GM23338 (cell line): Measurements from ENCODE around the gene ATP10A. TPM values are rescaled to one million over a fixed set of nuclear protein-coding genes. Genes with fewer than 3 reads are reported as not detected.

Experiments used
- ATAC-seq: fragments of 200-7000 bp; cut with Tn5 transposase; 3 replicates; pipeline ENCODE4 v1.9.1; 2020
- DNase-seq: peaks from one replicate; pipeline ENCODE4 v3.0.0-alpha.2; 2015; ENCODE audit warnings: low spot score
- H2AFZ ChIP-seq: fragments of 200-600 bp; sonication (generic); 2 replicates; pipeline ENCODE4 v1.8.0; 2016; ENCODE audit warnings: antibody characterized with exemption, mild to moderate bottlenecking, moderate library complexity
- H3F3A ChIP-seq: fragments of 200-600 bp; sonication (generic); replicated peaks from 2 replicates; pipeline ENCODE4 v1.8.0; 2017; ENCODE audit warnings: antibody characterized with exemption, mixed run types, low read depth
- H3K27ac ChIP-seq: fragments of 200-600 bp; sonication (generic); 2 replicates; pipeline ENCODE4 v1.6.1; 2016; ENCODE audit warnings: low read depth
- H3K27me3 ChIP-seq: fragments of 200-600 bp; sonication (generic); 2 replicates; pipeline ENCODE4 v1.8.0; 2016; ENCODE audit warnings: mild to moderate bottlenecking, mixed run types, moderate library complexity; ENCODE audit not compliant: insufficient read depth
- H3K36me3 ChIP-seq: fragments of 200-600 bp; sonication (generic); 2 replicates; pipeline ENCODE4 v1.8.0; 2016; ENCODE audit warnings: mild to moderate bottlenecking; ENCODE audit not compliant: insufficient read depth
- H3K4me1 ChIP-seq: fragments of 200-600 bp; sonication (generic); 2 replicates; pipeline ENCODE4 v1.8.0; 2016; ENCODE audit warnings: mild to moderate bottlenecking, moderate library complexity; ENCODE audit not compliant: insufficient read depth
- H3K4me2 ChIP-seq: fragments of 200-600 bp; sonication (generic); 2 replicates; pipeline ENCODE4 v1.7.1; 2017; ENCODE audit warnings: mixed run types
- H3K4me3 ChIP-seq: fragments of 200-600 bp; sonication (generic); 2 replicates; pipeline ENCODE4 v1.6.1; 2016; ENCODE audit warnings: mixed run types
- H3K79me2 ChIP-seq: fragments of 200-600 bp; sonication (generic); replicated peaks from 2 replicates; pipeline ENCODE4 v1.8.0; 2017; ENCODE audit warnings: mild to moderate bottlenecking; ENCODE audit not compliant: insufficient read depth
- H3K9me2 ChIP-seq: fragments of 200-600 bp; sonication (generic); 2 replicates; pipeline ENCODE4 v1.8.0; 2017; ENCODE audit not compliant: insufficient read depth
- H4K20me1 ChIP-seq: fragments of 200-600 bp; sonication (generic); replicated peaks from 2 replicates; pipeline ENCODE4 v1.8.0; 2017; ENCODE audit warnings: mild to moderate bottlenecking; ENCODE audit not compliant: insufficient read depth
- H3K27ac Mint-ChIP-seq: 2 replicates; pipeline ENCODE4 v1.8.0; 2020; ENCODE audit warnings: inconsistent platforms, mild to moderate bottlenecking, moderate library complexity, mixed read lengths
- H3K27me3 Mint-ChIP-seq: 3 replicates; pipeline ENCODE4 v1.8.0; 2022; ENCODE audit warnings: low read depth, mild to moderate bottlenecking, moderate library complexity, mixed read lengths, inconsistent platforms; ENCODE audit not compliant: insufficient read depth, poor library complexity
- H3K36me3 Mint-ChIP-seq: 3 replicates; pipeline ENCODE4 v1.8.0; 2021; ENCODE audit warnings: low read depth, mild to moderate bottlenecking, inconsistent platforms, moderate library complexity, mixed read lengths
- H3K4me1 Mint-ChIP-seq: 3 replicates; pipeline ENCODE4 v1.8.0; 2020; ENCODE audit warnings: mild to moderate bottlenecking, inconsistent platforms, mixed read lengths
- H3K4me3 Mint-ChIP-seq: 3 replicates; pipeline ENCODE4 v1.8.0; 2021; ENCODE audit warnings: moderate library complexity, mild to moderate bottlenecking, inconsistent platforms, mixed read lengths
- H3K9me3 Mint-ChIP-seq: 3 replicates; pipeline ENCODE4 v1.8.0; 2020; ENCODE audit warnings: moderate library complexity, mild to moderate bottlenecking, inconsistent platforms, mixed read lengths
- CREB1 ChIP-seq: fragments of 250-450 bp; sonication (Bioruptor Pico); IDR thresholded peaks from 2 replicates; pipeline ENCODE4 v1.5.0; 2020; ENCODE audit warnings: low read depth, mild to moderate bottlenecking, moderate library complexity
- ETS1 ChIP-seq: IDR thresholded peaks from 2 replicates; pipeline ENCODE4 v1.6.1; 2016; ENCODE audit warnings: antibody characterized with exemption
- EZH2 ChIP-seq: fragments of 200-600 bp; sonication (generic); IDR thresholded peaks from one replicate; pipeline ENCODE4 v1.8.0; 2017; ENCODE audit warnings: antibody characterized with exemption, mild to moderate bottlenecking, low read depth; ENCODE audit not compliant: unreplicated experiment
- EZH2phosphoT487 ChIP-seq: fragments of 200-600 bp; sonication (generic); IDR thresholded peaks from one replicate; pipeline ENCODE4 v1.8.1; 2018; ENCODE audit warnings: antibody characterized with exemption; ENCODE audit not compliant: unreplicated experiment
- JUNB ChIP-seq: IDR thresholded peaks from one replicate; pipeline ENCODE4 v1.6.1; 2016; ENCODE audit warnings: antibody characterized with exemption; ENCODE audit not compliant: unreplicated experiment
- NANOG ChIP-seq: IDR thresholded peaks from 2 replicates; pipeline ENCODE4 v1.6.1; 2016; ENCODE audit warnings: antibody characterized with exemption, borderline replicate concordance
- POLR2AphosphoS5 ChIP-seq: IDR thresholded peaks from 2 replicates; pipeline ENCODE4 v1.6.1; 2016; ENCODE audit warnings: antibody characterized with exemption, low read depth
- STAT1 ChIP-seq: IDR thresholded peaks from one replicate; pipeline ENCODE4 v1.6.1; 2016; ENCODE audit warnings: antibody characterized with exemption; ENCODE audit not compliant: unreplicated experiment
- ZNF114 ChIP-seq: fragments of 250-450 bp; sonication (Bioruptor Pico); IDR thresholded peaks from 2 replicates; pipeline ENCODE4 v1.5.0; 2020; ENCODE audit warnings: mild to moderate bottlenecking, moderate library complexity
- ZNF331 ChIP-seq: fragments of 250-450 bp; sonication (Bioruptor Pico); IDR thresholded peaks from 2 replicates; pipeline ENCODE4 v1.5.0; 2020; ENCODE audit warnings: low read depth, mild to moderate bottlenecking, moderate library complexity
- polyA plus RNA-seq: library from polyadenylated mRNA; unstranded; fragments of >200 nt; fragmentation: Nextera tagmentation; extraction: Ambion mirVana; gene quantifications from 2 replicates; pipeline ENCODE4 v1.2.1, GENCODE V29; 2016
- total RNA-seq: library from RNA; depleted of rRNA; stranded (reverse); fragments of >200 nt; shearing (Covaris generic); gene quantifications from 2 replicates; pipeline ENCODE4 v1.2.3, GENCODE V29; 2014
- TF ChIP-seq, protein P1 (sequence below), 2 experiments: fragments of 200-600 bp in 1 of 2; sonication (generic) in 1 of 2; conservative IDR thresholded peaks; 2 replicates each; pipeline versions ENCODE4 v1.5.1 to v1.6.1; 2016 to 2017; ENCODE audit warnings: antibody characterized with exemption in 2 of 2, low read depth in 2 of 2, mild to moderate bottlenecking in 2 of 2, moderate library complexity in 1 of 2
- TF ChIP-seq, protein P2 (sequence below): fragments of 250-450 bp; sonication (Bioruptor Pico); IDR thresholded peaks from 2 replicates; pipeline ENCODE4 v1.5.0; 2020; ENCODE audit warnings: mild to moderate bottlenecking, moderate library complexity
- TF ChIP-seq, protein P3 (sequence below): IDR thresholded peaks from one replicate; pipeline ENCODE4 v1.6.1; 2018; ENCODE audit warnings: antibody characterized with exemption; ENCODE audit not compliant: unreplicated experiment

The ATP10A gene
- total and polyA plus RNA-seq, 2 experiments from 2014 or later, result 0.36 to 5.6 TPM

DNA sequence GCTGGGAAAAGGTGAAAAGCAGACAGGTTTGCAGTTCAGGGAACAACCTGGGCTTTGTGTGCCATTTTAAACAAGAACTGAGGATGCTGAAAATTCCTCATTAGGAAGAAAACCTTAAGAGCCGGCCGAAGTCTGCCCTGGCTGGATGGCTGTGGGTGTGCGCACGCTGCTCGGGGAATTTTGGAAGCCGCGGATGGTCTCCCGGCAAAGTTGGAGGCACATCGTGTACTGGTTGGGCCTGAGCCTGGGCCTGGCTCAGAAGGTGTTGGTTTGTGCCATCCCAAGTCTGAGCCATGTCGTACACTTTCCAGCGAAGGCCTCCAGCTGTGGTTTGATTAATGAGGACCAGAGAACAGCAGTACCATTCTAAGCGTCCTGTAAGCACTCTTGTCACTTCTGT, 188.2 kb downstream of the ATP10A start:
- Mint-ChIP-seq H3K9me3 (no peaks in the 10 kb centered on the region; the same call in 2 of the 3 replicates), H3K4me3 (no peak overlapping the region; the same call in 2 of the 3 replicates), H3K27me3 (peaks cover 10% of the 10 kb centered on the region), H3K36me3 (peaks cover under 1% of the 10 kb centered on the region; the same call in 1 of the 3 replicates), H3K27ac (no peak overlapping the region), H3K4me1 (peaks cover 41% of the 10 kb centered on the region)
- Histone ChIP-seq H2AFZ (peak overlapping the region; percentile 38; the same call in 1 of the 2 replicates), H3K4me3 (no peak overlapping the region), H3K79me2 (no peaks in the 10 kb centered on the region), H3K27ac (no peak overlapping the region), H3K9me2 (no peaks in the 10 kb centered on the region), H4K20me1 (no peaks in the 10 kb centered on the region), H3K36me3 (no peaks in the 10 kb centered on the region), H3K4me1 (peaks cover 15% of the 10 kb centered on the region), H3K4me2 (no peak overlapping the region), H3K27me3 (no peaks in the 10 kb centered on the region), H3F3A (no peaks in the 10 kb centered on the region)
- no peak for TF ChIP-seq NANOG
- TF ChIP-seq ZNF114 (CRISPR knock-in tag), result no peak
- TF ChIP-seq, protein P1, sequence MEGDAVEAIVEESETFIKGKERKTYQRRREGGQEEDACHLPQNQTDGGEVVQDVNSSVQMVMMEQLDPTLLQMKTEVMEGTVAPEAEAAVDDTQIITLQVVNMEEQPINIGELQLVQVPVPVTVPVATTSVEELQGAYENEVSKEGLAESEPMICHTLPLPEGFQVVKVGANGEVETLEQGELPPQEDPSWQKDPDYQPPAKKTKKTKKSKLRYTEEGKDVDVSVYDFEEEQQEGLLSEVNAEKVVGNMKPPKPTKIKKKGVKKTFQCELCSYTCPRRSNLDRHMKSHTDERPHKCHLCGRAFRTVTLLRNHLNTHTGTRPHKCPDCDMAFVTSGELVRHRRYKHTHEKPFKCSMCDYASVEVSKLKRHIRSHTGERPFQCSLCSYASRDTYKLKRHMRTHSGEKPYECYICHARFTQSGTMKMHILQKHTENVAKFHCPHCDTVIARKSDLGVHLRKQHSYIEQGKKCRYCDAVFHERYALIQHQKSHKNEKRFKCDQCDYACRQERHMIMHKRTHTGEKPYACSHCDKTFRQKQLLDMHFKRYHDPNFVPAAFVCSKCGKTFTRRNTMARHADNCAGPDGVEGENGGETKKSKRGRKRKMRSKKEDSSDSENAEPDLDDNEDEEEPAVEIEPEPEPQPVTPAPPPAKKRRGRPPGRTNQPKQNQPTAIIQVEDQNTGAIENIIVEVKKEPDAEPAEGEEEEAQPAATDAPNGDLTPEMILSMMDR (conservative IDR thresholded peaks at IDR 0.05; ENCODE audit: low read depth in 2 of 2), result no peak
- TF ChIP-seq POLR2AphosphoS5, result no peak
- TF ChIP-seq, protein P2, sequence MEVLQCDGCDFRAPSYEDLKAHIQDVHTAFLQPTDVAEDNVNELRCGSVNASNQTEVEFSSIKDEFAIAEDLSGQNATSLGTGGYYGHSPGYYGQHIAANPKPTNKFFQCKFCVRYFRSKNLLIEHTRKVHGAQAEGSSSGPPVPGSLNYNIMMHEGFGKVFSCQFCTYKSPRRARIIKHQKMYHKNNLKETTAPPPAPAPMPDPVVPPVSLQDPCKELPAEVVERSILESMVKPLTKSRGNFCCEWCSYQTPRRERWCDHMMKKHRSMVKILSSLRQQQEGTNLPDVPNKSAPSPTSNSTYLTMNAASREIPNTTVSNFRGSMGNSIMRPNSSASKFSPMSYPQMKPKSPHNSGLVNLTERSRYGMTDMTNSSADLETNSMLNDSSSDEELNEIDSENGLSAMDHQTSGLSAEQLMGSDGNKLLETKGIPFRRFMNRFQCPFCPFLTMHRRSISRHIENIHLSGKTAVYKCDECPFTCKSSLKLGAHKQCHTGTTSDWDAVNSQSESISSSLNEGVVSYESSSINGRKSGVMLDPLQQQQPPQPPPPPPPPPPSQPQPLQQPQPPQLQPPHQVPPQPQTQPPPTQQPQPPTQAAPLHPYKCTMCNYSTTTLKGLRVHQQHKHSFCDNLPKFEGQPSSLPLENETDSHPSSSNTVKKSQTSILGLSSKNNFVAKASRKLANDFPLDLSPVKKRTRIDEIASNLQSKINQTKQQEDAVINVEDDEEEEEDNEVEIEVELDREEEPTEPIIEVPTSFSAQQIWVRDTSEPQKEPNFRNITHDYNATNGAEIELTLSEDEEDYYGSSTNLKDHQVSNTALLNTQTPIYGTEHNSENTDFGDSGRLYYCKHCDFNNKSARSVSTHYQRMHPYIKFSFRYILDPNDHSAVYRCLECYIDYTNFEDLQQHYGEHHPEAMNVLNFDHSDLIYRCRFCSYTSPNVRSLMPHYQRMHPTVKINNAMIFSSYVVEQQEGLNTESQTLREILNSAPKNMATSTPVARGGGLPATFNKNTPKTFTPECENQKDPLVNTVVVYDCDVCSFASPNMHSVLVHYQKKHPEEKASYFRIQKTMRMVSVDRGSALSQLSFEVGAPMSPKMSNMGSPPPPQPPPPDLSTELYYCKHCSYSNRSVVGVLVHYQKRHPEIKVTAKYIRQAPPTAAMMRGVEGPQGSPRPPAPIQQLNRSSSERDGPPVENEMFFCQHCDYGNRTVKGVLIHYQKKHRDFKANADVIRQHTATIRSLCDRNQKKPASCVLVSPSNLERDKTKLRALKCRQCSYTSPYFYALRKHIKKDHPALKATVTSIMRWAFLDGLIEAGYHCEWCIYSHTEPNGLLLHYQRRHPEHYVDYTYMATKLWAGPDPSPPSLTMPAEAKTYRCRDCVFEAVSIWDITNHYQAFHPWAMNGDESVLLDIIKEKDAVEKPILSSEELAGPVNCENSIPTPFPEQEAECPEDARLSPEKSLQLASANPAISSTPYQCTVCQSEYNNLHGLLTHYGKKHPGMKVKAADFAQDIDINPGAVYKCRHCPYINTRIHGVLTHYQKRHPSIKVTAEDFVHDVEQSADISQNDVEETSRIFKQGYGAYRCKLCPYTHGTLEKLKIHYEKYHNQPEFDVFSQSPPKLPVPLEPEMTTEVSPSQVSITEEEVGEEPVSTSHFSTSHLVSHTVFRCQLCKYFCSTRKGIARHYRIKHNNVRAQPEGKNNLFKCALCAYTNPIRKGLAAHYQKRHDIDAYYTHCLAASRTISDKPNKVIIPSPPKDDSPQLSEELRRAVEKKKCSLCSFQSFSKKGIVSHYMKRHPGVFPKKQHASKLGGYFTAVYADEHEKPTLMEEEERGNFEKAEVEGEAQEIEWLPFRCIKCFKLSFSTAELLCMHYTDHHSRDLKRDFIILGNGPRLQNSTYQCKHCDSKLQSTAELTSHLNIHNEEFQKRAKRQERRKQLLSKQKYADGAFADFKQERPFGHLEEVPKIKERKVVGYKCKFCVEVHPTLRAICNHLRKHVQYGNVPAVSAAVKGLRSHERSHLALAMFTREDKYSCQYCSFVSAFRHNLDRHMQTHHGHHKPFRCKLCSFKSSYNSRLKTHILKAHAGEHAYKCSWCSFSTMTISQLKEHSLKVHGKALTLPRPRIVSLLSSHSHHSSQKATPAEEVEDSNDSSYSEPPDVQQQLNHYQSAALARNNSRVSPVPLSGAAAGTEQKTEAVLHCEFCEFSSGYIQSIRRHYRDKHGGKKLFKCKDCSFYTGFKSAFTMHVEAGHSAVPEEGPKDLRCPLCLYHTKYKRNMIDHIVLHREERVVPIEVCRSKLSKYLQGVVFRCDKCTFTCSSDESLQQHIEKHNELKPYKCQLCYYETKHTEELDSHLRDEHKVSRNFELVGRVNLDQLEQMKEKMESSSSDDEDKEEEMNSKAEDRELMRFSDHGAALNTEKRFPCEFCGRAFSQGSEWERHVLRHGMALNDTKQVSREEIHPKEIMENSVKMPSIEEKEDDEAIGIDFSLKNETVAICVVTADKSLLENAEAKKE (CRISPR knock-in tag), result no peak
- no peak for TF ChIP-seq ZNF331 (CRISPR knock-in tag)
- TF ChIP-seq ETS1, result no peak
- TF ChIP-seq STAT1, result no peak
- no peak for TF ChIP-seq CREB1 (CRISPR knock-in tag)
- TF ChIP-seq EZH2, result no peak
- no peak for TF ChIP-seq EZH2phosphoT487
- TF ChIP-seq, protein P3, sequence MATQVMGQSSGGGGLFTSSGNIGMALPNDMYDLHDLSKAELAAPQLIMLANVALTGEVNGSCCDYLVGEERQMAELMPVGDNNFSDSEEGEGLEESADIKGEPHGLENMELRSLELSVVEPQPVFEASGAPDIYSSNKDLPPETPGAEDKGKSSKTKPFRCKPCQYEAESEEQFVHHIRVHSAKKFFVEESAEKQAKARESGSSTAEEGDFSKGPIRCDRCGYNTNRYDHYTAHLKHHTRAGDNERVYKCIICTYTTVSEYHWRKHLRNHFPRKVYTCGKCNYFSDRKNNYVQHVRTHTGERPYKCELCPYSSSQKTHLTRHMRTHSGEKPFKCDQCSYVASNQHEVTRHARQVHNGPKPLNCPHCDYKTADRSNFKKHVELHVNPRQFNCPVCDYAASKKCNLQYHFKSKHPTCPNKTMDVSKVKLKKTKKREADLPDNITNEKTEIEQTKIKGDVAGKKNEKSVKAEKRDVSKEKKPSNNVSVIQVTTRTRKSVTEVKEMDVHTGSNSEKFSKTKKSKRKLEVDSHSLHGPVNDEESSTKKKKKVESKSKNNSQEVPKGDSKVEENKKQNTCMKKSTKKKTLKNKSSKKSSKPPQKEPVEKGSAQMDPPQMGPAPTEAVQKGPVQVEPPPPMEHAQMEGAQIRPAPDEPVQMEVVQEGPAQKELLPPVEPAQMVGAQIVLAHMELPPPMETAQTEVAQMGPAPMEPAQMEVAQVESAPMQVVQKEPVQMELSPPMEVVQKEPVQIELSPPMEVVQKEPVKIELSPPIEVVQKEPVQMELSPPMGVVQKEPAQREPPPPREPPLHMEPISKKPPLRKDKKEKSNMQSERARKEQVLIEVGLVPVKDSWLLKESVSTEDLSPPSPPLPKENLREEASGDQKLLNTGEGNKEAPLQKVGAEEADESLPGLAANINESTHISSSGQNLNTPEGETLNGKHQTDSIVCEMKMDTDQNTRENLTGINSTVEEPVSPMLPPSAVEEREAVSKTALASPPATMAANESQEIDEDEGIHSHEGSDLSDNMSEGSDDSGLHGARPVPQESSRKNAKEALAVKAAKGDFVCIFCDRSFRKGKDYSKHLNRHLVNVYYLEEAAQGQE, result no peak
- no peak for TF ChIP-seq JUNB
- ATAC-seq, result no peak
- DNase-seq, result no peak
